NCI-H1092 (cell line): ENCODE data around the gene MARVELD1.
A peak's percentile ranks its signal among the peaks of the same experiment; 100 is the strongest.
"Not testable (repeated sequence)": the region's sequence is repeated elsewhere in the genome, so short reads cannot be mapped to it uniquely, and the experiment has no call there.

Source experiments
- DNase-seq: peaks from one replicate; lab custom pipeline; 2025; lab: John Stamatoyannopoulos, UW

MARVELD1 gene

DNA sequence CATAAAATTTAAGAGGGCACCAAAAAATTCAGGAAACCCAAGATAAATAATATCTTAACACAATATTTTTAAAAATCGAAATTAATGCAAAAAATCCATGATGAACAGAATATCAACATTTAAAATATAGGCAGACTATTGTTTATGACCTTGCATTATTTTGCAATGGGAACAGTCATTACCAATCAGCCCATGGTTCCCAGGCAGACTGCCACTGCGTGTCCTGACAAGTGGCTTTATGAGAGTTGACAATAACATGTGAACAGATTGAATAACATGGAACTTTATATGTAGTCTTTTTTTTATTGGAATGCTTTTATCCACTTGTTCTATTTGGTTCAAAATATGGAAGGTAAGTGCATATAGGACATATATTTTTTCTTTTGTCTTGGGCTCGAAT lies 23.4 kb upstream of the MARVELD1 start:
- DNase-seq = no peak

DNA sequence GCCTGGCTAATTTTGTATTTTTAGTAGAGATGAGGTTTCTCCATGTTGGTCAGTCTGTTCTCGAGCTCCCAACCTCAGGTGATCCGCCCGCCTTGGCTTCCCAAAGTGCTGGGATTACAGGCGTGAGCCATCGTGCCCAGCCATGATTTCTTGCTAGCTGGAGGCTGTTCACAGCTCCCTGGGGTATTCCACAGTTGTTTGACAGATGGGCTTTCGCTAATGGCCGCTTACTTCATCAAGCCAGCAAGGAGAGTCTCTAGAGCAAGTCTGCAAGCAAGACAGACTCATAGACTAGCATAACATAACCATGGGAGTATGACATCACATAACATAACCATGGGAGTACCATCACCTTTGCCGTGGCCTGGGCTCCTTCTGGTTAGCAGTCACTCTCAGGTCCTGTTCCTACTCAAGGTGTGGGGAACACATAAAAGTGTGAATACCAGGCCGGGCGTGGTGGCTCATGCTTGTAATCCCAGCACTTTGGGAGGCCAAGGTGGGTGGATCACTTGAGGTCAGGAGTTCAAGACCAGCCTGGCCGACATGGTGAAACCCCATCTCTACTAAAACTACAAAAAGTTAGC lies 15.4 kb upstream of the MARVELD1 start:
- not testable (repeated sequence) for DNase-seq

DNA sequence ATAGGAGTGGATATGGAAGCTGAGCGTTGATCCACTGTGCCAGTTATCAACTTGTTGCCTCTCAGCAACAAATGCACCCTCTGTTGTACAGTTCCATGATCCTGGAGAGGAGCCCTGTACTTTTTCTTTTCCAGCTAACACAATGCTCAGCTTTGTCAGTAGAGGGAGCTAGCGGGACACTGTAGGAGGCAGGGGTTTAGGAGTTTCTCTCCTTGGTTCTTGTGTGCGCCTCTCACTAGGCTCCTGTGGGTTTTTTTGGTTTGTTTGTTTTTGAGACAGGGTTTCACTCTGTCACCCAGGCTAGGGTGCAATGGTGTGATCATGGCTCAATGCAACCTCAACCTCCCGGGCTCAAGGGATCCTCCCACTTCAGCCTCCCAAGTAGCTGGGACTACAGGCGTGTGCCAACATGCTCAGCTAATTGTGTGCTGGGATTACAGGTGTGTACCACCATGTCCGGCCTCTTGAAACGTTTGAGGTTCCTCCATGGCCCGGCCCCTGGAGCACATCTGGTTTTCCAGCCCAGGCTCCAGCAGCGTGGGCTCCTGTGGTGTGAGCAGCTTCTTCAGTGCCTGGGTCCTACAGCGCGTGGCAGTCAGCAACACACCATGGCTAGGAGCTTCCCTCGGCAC lies 12.0 kb upstream of the MARVELD1 start:
- DNase-seq = peak; percentile 36

- no peak for DNase-seq
Observed at GRCh38 chr10:97703398-97704067, 10.0 kb upstream of the MARVELD1 start.

DNA sequence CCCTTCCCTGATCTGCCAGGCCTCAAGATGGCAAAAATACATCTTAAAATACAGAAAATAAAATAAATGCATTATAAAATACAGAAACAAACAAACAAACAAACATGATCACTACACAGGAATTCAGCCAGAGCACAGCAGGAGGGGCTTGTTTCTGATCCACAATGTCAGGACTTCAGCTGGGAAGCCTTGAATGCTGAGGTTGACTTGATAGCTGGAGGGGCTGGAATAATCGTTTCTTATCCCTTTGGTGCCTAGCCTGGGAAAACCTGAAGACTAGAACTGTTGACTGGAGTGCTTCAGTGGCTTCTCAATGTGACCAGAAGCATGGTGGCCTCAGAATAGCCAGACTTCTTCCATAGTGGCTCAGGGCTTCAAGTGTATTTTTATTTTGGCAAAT lies 9.2 kb upstream of the MARVELD1 start:
- DNase-seq = no peak

GRCh38 chr10:97705006-97705670 lies 8.4 kb upstream of the MARVELD1 start:
- no peak for DNase-seq

DNA sequence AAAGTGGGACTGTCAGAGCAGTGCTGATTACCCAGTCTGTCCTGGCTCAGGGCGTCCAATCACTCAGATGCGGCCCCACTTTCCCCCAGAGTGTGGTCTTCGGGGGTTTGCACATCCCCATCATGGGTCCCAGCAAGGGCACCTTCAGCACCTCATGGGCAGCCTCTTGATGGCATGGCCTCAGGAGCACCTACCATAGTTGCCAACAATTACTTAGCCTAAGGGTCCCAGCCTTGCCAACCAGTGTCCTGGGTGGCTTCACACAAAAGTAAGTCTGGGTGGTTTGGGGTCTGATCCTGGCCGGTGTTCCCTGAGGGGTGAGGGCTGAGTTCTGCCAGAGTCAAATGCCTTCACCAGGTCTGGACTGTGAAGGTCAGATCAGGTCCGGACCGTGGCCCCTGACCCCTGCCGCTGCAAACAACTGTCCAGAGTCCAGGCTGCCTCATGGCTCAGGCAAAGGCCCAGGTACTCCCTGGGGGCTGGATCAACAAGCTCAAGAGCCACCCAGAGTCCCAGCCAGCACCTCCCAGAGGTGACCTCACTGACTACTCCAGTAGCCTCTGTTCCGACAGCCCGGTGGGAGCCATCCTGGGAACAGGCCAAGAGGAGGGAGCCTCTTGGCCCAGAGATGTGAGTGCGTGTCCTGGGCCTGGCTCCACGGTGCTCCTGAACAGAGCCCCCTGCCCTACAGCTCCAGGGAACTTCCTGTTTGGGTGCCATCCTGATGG lies 6.2 kb upstream of the MARVELD1 start:
- DNase-seq = no peak

GRCh38 chr10:97708167-97708566 lies 5.4 kb upstream of the MARVELD1 start:
- DNase-seq = no peak

DNA sequence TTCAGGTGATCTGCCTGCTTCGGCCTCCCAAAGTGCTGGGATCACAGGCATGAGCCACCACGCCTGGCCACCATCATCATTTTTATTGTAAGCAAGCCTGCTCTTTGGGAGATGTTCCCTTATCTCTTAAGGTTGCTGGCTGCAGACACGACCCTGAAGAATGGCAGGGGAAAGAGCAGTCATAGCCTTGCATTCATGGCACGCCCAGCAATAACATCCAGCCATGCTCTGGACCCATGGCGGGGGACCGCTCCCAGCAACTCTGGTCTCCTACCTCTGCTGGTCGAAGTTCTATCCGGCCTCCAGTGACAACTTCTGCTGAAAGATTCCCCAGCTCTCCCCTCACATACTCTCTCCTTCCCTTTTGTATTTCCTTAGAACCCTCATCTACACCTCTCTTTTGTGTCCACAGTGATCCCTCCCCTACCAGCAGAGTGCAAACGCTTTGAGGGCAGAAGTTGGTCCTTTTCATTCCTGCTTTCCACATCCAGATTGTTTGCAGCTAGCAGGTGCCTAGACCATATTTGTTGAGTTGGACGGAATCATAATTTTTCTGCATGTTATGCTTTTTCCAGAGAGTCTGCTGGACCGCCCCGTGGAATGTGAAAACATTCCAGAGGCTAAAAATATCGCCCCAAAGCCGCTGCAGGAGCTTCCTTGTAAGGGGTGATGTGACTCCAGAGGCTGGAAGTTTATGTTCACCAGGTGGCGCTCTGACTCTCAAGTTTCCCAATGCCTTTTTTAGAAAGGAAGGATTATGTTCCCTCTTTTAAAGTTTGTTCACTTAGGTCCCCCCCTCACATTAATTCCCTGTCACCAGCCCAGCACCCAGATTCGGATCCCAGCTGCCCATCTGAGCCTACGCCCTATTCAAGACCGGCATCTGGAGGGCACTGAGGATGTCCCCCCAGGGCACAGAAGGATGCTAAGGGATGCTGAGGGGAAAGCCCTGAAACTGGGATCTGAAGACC lies 4.3 kb upstream of the MARVELD1 start:
- no peak for DNase-seq

DNA sequence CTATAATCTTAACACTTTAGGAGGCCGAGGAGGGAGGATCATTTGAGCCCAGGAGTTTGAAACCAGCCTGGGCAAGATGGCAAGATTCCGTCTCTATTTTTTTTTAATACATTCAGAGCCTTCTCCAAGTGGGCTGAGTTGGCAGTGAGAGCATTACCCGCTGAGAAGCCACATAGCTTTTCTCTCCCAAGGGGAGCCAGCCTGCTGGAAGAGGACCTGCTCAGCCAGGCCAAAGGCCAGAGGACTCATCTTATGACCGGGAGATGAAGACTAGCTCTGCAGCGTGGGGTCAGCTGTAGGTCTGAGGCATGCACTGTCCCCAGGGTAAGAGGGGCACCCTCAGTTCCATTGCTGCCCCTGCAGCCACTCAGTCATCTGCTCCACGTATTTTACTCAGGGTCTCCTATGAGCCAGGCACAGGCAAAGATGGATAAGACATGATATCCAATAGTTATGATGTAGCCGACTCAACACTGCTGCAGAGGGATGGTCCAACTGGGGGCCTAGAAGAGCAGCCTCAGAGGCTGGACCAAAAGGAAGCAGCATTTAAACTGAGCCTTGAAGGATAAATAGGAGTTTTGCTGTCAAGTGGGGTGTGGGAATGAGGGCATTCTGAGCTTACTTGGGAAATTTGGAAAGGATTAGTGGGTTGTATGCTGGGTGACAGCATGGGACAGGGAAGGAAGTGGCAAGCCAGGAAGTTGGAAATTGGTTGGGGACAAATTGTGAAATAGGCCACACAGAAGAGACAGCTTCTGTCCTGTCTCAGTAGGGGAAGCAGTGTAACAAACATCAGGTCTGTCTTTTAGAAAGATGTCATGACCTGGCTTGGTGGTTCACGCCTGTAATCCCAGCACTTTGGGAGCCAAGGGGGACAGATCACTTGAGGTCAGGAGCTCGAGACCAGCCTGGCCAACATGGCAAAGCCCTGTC lies 1.6 kb upstream of the MARVELD1 start:
- DNase-seq = no peak

DNA sequence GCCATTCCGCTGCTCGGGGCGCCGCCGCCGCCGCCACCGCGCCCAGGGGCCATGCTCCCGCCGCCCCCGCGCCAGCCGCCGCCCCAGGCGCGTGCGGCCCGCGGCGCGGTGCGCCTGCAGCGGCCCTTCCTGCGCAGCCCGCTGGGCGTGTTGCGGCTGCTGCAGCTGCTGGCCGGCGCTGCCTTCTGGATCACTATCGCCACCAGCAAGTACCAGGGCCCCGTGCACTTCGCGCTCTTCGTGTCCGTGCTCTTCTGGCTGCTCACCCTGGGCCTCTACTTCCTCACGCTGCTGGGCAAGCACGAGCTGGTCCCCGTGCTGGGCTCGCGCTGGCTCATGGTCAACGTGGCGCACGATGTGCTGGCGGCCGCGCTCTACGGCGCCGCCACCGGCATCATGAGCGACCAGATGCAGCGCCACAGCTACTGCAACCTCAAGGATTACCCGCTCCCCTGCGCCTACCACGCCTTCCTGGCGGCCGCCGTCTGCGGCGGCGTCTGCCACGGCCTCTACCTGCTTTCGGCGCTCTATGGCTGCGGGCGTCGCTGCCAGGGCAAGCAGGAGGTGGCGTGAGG lies 383 bp downstream of the MARVELD1 start:
- peak; percentile 40 for DNase-seq

DNA sequence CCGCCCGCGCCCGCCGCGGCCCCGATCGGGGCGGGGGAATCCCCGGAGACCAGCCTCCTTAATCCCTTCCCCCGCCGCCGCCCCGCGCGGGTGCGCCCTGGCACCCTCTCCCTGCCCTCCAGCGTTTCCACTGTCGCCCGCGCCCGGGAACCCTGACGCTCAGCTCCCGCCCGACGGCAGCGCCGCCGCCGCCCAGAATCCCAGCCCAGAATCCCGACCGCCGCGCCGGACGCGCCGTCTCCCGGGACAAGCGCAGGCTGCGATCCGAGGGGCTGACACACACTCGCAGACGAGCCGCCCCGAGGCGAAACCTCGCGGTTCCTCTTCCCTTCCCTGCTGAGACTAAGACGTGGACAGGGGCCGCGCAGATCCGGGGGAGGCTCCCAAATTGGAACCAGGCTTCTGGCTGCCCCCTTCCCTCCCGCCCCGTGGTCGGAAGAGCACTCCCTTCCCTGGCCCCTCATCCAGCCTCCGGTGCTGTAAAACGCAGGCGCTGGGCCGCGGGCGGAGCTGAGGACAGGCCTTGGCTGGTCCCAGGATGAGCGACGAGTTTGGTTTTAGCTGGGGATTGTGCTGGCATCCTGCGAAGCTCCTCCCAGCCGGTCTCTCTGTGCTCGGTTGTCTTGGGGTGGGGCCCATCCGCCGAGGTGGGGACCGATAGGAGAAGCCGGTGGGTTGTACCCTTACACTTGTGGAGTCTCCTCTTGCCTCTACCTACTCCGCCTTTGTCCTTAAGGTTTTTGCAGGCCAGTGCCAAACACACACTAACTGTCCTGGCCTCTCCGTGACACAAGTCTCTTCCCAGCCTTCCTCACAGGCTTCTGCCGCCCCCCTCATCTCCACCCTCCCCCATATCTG lies 1.1 kb downstream of the MARVELD1 start:
- DNase-seq = no peak

DNA sequence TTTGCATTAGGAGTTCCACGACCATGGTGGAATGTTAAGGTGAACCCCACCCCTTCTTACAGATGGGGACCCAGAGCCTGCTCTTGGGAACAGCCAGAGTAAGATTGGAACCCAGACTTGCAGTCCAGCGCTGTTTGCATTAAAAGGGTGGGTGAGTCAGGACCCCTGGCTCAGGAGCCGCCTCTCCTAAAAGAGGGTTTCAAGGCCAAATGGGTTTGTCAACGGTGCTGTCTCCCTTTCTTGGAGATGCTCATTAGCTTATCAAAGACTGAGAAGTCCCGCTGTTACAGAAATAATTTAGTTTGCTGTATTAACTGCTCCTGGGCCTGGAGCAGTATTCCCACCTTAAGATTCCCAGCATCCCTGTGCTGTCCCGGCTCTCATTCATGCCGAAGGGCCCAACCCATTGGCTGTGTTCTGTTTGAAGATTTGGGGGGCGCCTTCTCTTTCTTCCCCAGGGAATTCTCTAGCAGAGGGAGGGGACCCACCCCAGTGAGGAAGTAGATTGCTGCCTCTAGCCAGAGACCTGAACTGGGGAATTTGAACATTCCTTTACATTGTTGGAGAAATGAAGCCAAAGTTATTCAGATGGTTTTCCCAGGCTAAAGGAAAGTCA lies 1.8 kb downstream of the MARVELD1 start:
- DNase-seq = no peak

GRCh38 chr10:97717627-97718026 lies 4.1 kb downstream of the MARVELD1 start:
- no peak for DNase-seq

DNA sequence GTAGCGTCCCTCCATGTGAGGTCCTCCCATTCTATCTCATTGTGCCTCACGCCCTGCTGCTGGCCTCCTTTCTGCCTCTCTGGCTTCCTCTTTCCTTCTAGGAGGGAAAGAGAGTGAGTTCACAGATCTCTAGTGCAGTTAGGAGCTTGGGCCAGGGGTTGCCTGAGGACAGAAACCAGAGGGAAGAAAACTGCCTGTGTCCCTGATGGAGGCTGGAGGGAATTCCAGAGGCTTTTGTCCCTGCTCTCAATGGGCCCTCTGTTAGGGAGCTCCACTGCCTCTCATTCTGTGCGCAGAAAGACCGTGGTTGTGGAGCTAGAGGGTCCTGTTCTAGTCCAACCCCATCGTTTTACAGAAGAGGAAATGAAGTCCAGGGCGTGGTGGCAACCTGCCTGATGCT lies 4.6 kb downstream of the MARVELD1 start:
- DNase-seq = no peak

- no peak for DNase-seq
Observed at GRCh38 chr10:97718659-97719142, 5.2 kb downstream of the MARVELD1 start.

GRCh38 chr10:97719602-97720001 lies 6.1 kb downstream of the MARVELD1 start:
- DNase-seq = no peak
